ENCODE measurements around the gene DHRSX. TPM values are rescaled to one million over a fixed set of nuclear protein-coding genes. Genes with fewer than 3 reads are reported as not detected.

The DHRSX gene
- total and polyA plus RNA-seq, 2 donors (not counting 1 experiment from before 2014, with no cell fraction given) = 18.8 to 39.0 TPM

DNA sequence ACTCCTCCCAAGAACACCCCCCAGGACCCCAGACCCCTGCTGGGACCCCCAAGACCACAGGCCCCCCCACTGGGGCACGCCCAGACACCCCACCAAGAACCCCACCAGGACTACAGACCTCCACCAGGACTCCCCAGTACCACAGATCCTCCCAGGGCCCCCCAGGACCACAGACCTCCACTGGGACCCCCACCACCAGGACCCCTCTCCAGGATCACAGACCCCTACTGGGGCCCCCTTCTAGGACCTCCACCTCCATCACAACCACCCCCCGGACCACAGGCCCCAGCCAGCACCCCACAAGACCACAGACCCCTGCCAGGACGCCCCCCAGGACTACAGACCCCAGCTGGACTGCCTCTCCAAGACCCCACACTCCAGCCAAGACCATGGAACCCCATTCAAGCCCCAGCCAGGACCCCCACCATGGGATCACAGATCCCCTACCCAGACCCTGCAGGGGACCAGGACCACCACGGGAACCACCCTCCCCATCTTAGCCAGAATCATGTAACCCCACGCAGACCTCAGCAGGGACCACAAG lies 855 bp upstream of the DHRSX start:
- peak overlapping the region; percentile 74 for H2AFZ ChIP-seq (ENCODE audit: insufficient read depth, low read depth, low read length, poor library complexity, severe bottlenecking)
- ChIA-PET CTCF (no interaction called here), POLR2A (no interaction called here)
- H3K4me3 ChIP-seq (ENCODE audit: control extremely low read depth in 1 of 5, extremely low read depth in 1 of 5, insufficient read depth in 1 of 5, low read depth in 2 of 5, low read length in 4 of 5) = no peak overlapping the region
- peaks cover 31% of the 10 kb centered on the region for H3K4me1 Mint-ChIP-seq
- no peak overlapping the region for H3K9ac ChIP-seq (ENCODE audit: low read length)
- no peaks in the 10 kb centered on the region for H3K27me3 Mint-ChIP-seq
- TF ChIP-seq, protein P1, sequence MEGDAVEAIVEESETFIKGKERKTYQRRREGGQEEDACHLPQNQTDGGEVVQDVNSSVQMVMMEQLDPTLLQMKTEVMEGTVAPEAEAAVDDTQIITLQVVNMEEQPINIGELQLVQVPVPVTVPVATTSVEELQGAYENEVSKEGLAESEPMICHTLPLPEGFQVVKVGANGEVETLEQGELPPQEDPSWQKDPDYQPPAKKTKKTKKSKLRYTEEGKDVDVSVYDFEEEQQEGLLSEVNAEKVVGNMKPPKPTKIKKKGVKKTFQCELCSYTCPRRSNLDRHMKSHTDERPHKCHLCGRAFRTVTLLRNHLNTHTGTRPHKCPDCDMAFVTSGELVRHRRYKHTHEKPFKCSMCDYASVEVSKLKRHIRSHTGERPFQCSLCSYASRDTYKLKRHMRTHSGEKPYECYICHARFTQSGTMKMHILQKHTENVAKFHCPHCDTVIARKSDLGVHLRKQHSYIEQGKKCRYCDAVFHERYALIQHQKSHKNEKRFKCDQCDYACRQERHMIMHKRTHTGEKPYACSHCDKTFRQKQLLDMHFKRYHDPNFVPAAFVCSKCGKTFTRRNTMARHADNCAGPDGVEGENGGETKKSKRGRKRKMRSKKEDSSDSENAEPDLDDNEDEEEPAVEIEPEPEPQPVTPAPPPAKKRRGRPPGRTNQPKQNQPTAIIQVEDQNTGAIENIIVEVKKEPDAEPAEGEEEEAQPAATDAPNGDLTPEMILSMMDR (IDR thresholded peaks at IDR 0.05) = no peak
- no peak for TF ChIP-seq EZH2 (IDR thresholded peaks at IDR 0.05; ENCODE audit: borderline replicate concordance, insufficient read depth, low read depth, low read length, poor library complexity, severe bottlenecking)
- 88% methylated on average over 4 of the region's 5 CpGs for WGBS (ENCODE audit: insufficient coverage)
- no peaks in the 10 kb centered on the region for H3K9me3 ChIP-seq (ENCODE audit: control extremely low read depth in 1 of 3, control insufficient read depth in 2 of 3, insufficient read depth in 1 of 3, low read length in 2 of 3)
- no peaks in the 10 kb centered on the region for H3K9me3 Mint-ChIP-seq (ENCODE audit: insufficient read depth)
- peaks cover 22 to 38% of the 10 kb centered on the region in 2 donors for H3K4me1 ChIP-seq (ENCODE audit: control insufficient read depth in 2 of 2, insufficient read depth in 2 of 2, low read length in 2 of 2)
- peak overlapping the region; percentile 78 for H3K27ac Mint-ChIP-seq
- no peak for ATAC-seq (ENCODE audit: low read depth)
- peak overlapping the region; percentile 97 for H3K4me2 ChIP-seq (replicated peaks; ENCODE audit: low read depth, low read length, poor library complexity, severe bottlenecking)
- no peak overlapping the region for H3K27ac ChIP-seq (ENCODE audit: low read length in 2 of 2)
- intact Hi-C loops (cut with micrococcal nuclease) = no loop called here
- H3K4me3 Mint-ChIP-seq = peak overlapping the region; percentile 74
- H3K36me3 ChIP-seq (replicated peaks in 1 of 2; ENCODE audit: control extremely low read depth in 1 of 2, control insufficient read depth in 1 of 2, extremely low read depth in 1 of 2, insufficient read depth in 2 of 2, low read length in 1 of 2) = peaks cover 0 to 10% of the 10 kb centered on the region in 2 experiments
- H4K20me1 ChIP-seq (ENCODE audit: control insufficient read depth, insufficient read depth, low read length, poor library complexity, severe bottlenecking) = peaks cover 11% of the 10 kb centered on the region
- DNase-seq = no peak
- H3K27me3 ChIP-seq (replicated peaks in 1 of 4; ENCODE audit: control extremely low read depth in 1 of 4, control insufficient read depth in 3 of 4, insufficient read depth in 4 of 4, low read length in 3 of 4) = no peaks in the 10 kb centered on the region
- H3K79me2 ChIP-seq (ENCODE audit: control insufficient read depth, insufficient read depth, low read length) = peaks cover 36% of the 10 kb centered on the region

DNA sequence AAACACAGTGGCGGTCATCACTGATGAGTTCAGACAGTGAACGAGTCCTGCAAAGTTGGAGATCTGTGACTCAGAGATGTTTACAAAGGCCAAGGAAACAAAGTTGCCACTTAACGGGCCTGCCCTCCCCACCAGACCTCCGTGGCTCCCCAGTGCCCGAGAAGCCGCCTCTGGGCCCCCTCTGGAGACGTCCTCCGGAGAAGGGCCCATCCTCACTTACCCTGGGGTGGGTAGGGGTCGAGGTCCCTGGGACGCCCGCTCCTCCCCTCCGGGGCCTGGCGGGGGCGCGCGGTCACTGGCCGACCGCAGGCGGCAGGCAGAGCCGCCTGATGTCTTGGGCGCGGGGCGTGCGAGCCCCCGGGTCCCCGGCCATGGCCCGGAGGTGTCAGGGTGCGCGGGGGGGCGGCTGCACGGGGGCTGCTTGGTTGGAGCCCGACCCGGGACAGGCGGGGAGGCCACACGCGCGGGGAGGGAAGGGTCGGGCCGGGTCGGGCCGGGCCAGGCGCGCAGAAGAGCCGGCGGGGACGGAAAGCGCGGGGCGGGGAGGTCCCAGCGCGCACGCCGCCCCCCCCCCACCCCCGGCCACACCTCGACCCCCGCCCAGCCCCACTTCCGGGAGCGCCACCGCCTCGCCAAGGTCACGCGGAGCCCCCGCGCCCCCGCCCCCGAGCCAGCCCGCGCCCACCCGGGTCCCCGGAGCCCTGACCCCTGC lies 529 bp downstream of the DHRSX start:
- no peaks in the 10 kb centered on the region for H3K9me3 ChIP-seq (ENCODE audit: control extremely low read depth in 1 of 3, control insufficient read depth in 2 of 3, insufficient read depth in 1 of 3, low read length in 2 of 3)
- peak overlapping the region; percentile 87 for H3K4me3 Mint-ChIP-seq
- peak overlapping the region; percentile 56 to 78 (median 69) for H3K4me3 ChIP-seq (ENCODE audit: control extremely low read depth in 1 of 5, extremely low read depth in 1 of 5, insufficient read depth in 1 of 5, low read depth in 2 of 5, low read length in 4 of 5)
- peaks cover 22 to 38% of the 10 kb centered on the region in 2 donors for H3K4me1 ChIP-seq (ENCODE audit: control insufficient read depth in 2 of 2, insufficient read depth in 2 of 2, low read length in 2 of 2)
- DNase-seq (peak; percentile 60), ATAC-seq (ENCODE audit: low read depth) (peak; percentile 55)
- under 1% methylated on average over 54 of the region's 70 CpGs for WGBS (ENCODE audit: insufficient coverage)
- H3K27me3 Mint-ChIP-seq = no peaks in the 10 kb centered on the region
- intact Hi-C loops (cut with micrococcal nuclease) = loop anchor here (1.0 kb wide), 1 partner anchor 16 kb away; no protein-coding TSS in a partner anchor
- peak overlapping the region; percentile 88 for H3K27ac Mint-ChIP-seq
- peak overlapping the region; percentile 87 for H3K9ac ChIP-seq (ENCODE audit: low read length)
- ChIA-PET POLR2A (no interaction called here), CTCF (no interaction called here)
- H3K27ac ChIP-seq (ENCODE audit: low read length in 2 of 2) = peak overlapping the region; percentile 43 to 85
- H3K79me2 ChIP-seq (ENCODE audit: control insufficient read depth, insufficient read depth, low read length) = peaks cover 49% of the 10 kb centered on the region
- H3K27me3 ChIP-seq (replicated peaks in 1 of 4; ENCODE audit: control extremely low read depth in 1 of 4, control insufficient read depth in 3 of 4, insufficient read depth in 4 of 4, low read length in 3 of 4) = no peaks in the 10 kb centered on the region
- H3K4me2 ChIP-seq (replicated peaks; ENCODE audit: low read depth, low read length, poor library complexity, severe bottlenecking) = peak overlapping the region; percentile 97
- H2AFZ ChIP-seq (ENCODE audit: insufficient read depth, low read depth, low read length, poor library complexity, severe bottlenecking) = peak overlapping the region; percentile 74
- TF ChIP-seq, protein P1 (IDR thresholded peaks at IDR 0.05) = no peak
- no peak for TF ChIP-seq EZH2 (IDR thresholded peaks at IDR 0.05; ENCODE audit: borderline replicate concordance, insufficient read depth, low read depth, low read length, poor library complexity, severe bottlenecking)
- no peaks in the 10 kb centered on the region for H3K9me3 Mint-ChIP-seq (ENCODE audit: insufficient read depth)
- peaks cover 2 to 10% of the 10 kb centered on the region in 2 experiments for H3K36me3 ChIP-seq (replicated peaks in 1 of 2; ENCODE audit: control extremely low read depth in 1 of 2, control insufficient read depth in 1 of 2, extremely low read depth in 1 of 2, insufficient read depth in 2 of 2, low read length in 1 of 2)
- H4K20me1 ChIP-seq (ENCODE audit: control insufficient read depth, insufficient read depth, low read length, poor library complexity, severe bottlenecking) = peaks cover 18% of the 10 kb centered on the region
- peaks cover 32% of the 10 kb centered on the region for H3K4me1 Mint-ChIP-seq
